ENCODE measurements around the gene GHSR.

Gene GHSR

GRCh38 chr3:172447611-172448579 is at the start of gene GHSR:
Gene GHSR, minus strand, starts transcription at chr3:172448456. Its CDS starts 43 bp downstream, at chr3:172448413.
- no peak for DNase-seq (ENCODE audit: low read depth)

- DNase-seq (ENCODE audit: low read depth), result peak; percentile 40
Observed at GRCh38 chr3:172490198-172490669, 42.0 kb upstream of the GHSR start.

GRCh38 chr3:172478116-172478515 is 29.9 kb upstream of the GHSR start:
- no peak for DNase-seq (ENCODE audit: low read depth)

- DNase-seq (ENCODE audit: low read depth), result no peak
Observed at GRCh38 chr3:172476347-172476746, 28.1 kb upstream of the GHSR start.

GRCh38 chr3:172475703-172476102 is 27.4 kb upstream of the GHSR start:
- no peak for DNase-seq (ENCODE audit: low read depth)

- DNase-seq (ENCODE audit: low read depth), result no peak
Observed at GRCh38 chr3:172471903-172472302, 23.6 kb upstream of the GHSR start.

- DNase-seq (ENCODE audit: low read depth), result no peak
Observed at GRCh38 chr3:172470588-172470987, 22.3 kb upstream of the GHSR start.

GRCh38 chr3:172467170-172467824 is 19.0 kb upstream of the GHSR start:
- no peak for DNase-seq (ENCODE audit: low read depth)

GRCh38 chr3:172466553-172467130 is 18.4 kb upstream of the GHSR start:
- DNase-seq (ENCODE audit: low read depth), result no peak

- DNase-seq (ENCODE audit: low read depth), result no peak
Observed at GRCh38 chr3:172465281-172465680, 17.0 kb upstream of the GHSR start.

- DNase-seq (ENCODE audit: low read depth), result no peak
Observed at GRCh38 chr3:172464306-172464705, 16.1 kb upstream of the GHSR start.

GRCh38 chr3:172461530-172462138 is 13.4 kb upstream of the GHSR start:
- DNase-seq (ENCODE audit: low read depth), result no peak

GRCh38 chr3:172456404-172456803 is 8.1 kb upstream of the GHSR start:
- no peak for DNase-seq (ENCODE audit: low read depth)

- DNase-seq (ENCODE audit: low read depth), result no peak
Observed at GRCh38 chr3:172454180-172454579, 5.9 kb upstream of the GHSR start.

- DNase-seq (ENCODE audit: low read depth), result no peak
Observed at GRCh38 chr3:172449466-172450149, 1.4 kb upstream of the GHSR start.

- DNase-seq (ENCODE audit: low read depth), result no peak
Observed at GRCh38 chr3:172448661-172449465, 607 bp upstream of the GHSR start.

GRCh38 chr3:172446198-172446597 is 2.1 kb downstream of the GHSR start:
- DNase-seq (ENCODE audit: low read depth), result no peak

GRCh38 chr3:172444821-172445220 is 3.4 kb downstream of the GHSR start:
- DNase-seq (ENCODE audit: low read depth), result no peak

- DNase-seq (ENCODE audit: low read depth), result no peak
Observed at GRCh38 chr3:172442606-172443005, 5.7 kb downstream of the GHSR start.

- no peak for DNase-seq (ENCODE audit: low read depth)
Observed at GRCh38 chr3:172441581-172441980, 6.7 kb downstream of the GHSR start.

GRCh38 chr3:172438186-172438585 is 10.1 kb downstream of the GHSR start:
- no peak for DNase-seq (ENCODE audit: low read depth)

All from CMK (cell line).